ENCODE measurements around the gene DSG4. TPM values are rescaled to one million over a fixed set of nuclear protein-coding genes. Genes with fewer than 3 reads are reported as not detected.
A peak's percentile ranks its signal among the peaks of the same experiment; 100 is the strongest.

The DSG4 gene
- total RNA-seq, 1 donor from 2014 or later = not detected

GRCh38 chr18:31446854-31447253, 70.3 kb downstream of the DSG4 start:
- DNase-seq (ENCODE audit: low spot score) = no peak
- H3K27ac Mint-ChIP-seq = no peak overlapping the region
- no peaks in the 10 kb centered on the region for H3K9me3 ChIP-seq (ENCODE audit: low read depth)
- H3K4me3 ChIP-seq = no peak overlapping the region
- H3K4me1 ChIP-seq = no peaks in the 10 kb centered on the region
- H3K9ac ChIP-seq = no peak overlapping the region
- TF ChIP-seq EZH2phosphoT487 (IDR thresholded peaks at IDR 0.05) (no peak), EZH2 (IDR thresholded peaks at IDR 0.05) (no peak), CTCF (IDR thresholded peaks at IDR 0.05) (no peak)
- no peaks in the 10 kb centered on the region for H3F3A ChIP-seq (ENCODE audit: low read depth)
- no peaks in the 10 kb centered on the region for H3K9me3 Mint-ChIP-seq
- no peak overlapping the region for H3K4me3 Mint-ChIP-seq
- no peak overlapping the region for H3K27ac ChIP-seq
- H3K79me2 ChIP-seq (ENCODE audit: low read depth) = no peaks in the 10 kb centered on the region
- no peak overlapping the region for H2AFZ ChIP-seq (replicated peaks)
- H3K4me1 Mint-ChIP-seq = no peaks in the 10 kb centered on the region
- H3K4me2 ChIP-seq = no peak overlapping the region
- no peaks in the 10 kb centered on the region for H4K20me1 ChIP-seq (ENCODE audit: low read depth)
- no peaks in the 10 kb centered on the region for H3K36me3 ChIP-seq
- no peaks in the 10 kb centered on the region for H3K36me3 Mint-ChIP-seq
- H3K27me3 Mint-ChIP-seq (ENCODE audit: insufficient read depth, low read depth) = peaks cover 2% of the 10 kb centered on the region
- H3K27me3 ChIP-seq = no peaks in the 10 kb centered on the region

- peak within 1 kb of the TSS; percentile 68 for H2AFZ ChIP-seq (replicated peaks)
- peaks cover 2% of the 10 kb centered on the region for H3K27me3 Mint-ChIP-seq (ENCODE audit: insufficient read depth, low read depth)
- H3K27ac Mint-ChIP-seq = no peak within 1 kb of the TSS
Observed at GRCh38 chr18:31447530-31448191, 71.1 kb downstream of the DSG4 start, which contains the start of gene DSG3. TSS of gene DSG3 (plus strand) at chr18:31447741. CDS start at chr18:31447878, 137 bp downstream.

GRCh38 chr18:31450409-31450808, 73.8 kb downstream of the DSG4 start:
- TF ChIP-seq EZH2 (IDR thresholded peaks at IDR 0.05) (no peak), EZH2phosphoT487 (IDR thresholded peaks at IDR 0.05) (no peak)
- Histone ChIP-seq H3K36me3 (no peaks in the 10 kb centered on the region), H3K9me3 (ENCODE audit: low read depth) (no peaks in the 10 kb centered on the region), H2AFZ (replicated peaks) (no peak overlapping the region), H3K9ac (no peak overlapping the region), H3K79me2 (ENCODE audit: low read depth) (no peaks in the 10 kb centered on the region), H3K4me1 (no peaks in the 10 kb centered on the region), H4K20me1 (ENCODE audit: low read depth) (no peaks in the 10 kb centered on the region), H3K27ac (no peak overlapping the region), H3K27me3 (no peaks in the 10 kb centered on the region), H3F3A (ENCODE audit: low read depth) (no peaks in the 10 kb centered on the region), H3K4me3 (no peak overlapping the region), H3K4me2 (no peak overlapping the region)
- no peaks in the 10 kb centered on the region for H3K36me3 Mint-ChIP-seq
- no peaks in the 10 kb centered on the region for H3K27me3 Mint-ChIP-seq (ENCODE audit: insufficient read depth, low read depth)
- no peak overlapping the region for H3K27ac Mint-ChIP-seq
- DNase-seq (ENCODE audit: low spot score) = no peak
- no peaks in the 10 kb centered on the region for H3K4me1 Mint-ChIP-seq
- H3K9me3 Mint-ChIP-seq = no peaks in the 10 kb centered on the region
- H3K4me3 Mint-ChIP-seq = no peak overlapping the region

More at GRCh38 chr18:31447530-31448191, 71.1 kb downstream of the DSG4 start, which contains the start of gene DSG3:
- no peak for TF ChIP-seq EZH2phosphoT487 (IDR thresholded peaks at IDR 0.05)
- no peak for TF ChIP-seq EZH2 (IDR thresholded peaks at IDR 0.05)
- no peak for TF ChIP-seq CTCF (IDR thresholded peaks at IDR 0.05)
- Mint-ChIP-seq H3K4me1 (no peaks in the 10 kb centered on the region), H3K9me3 (no peaks in the 10 kb centered on the region), H3K36me3 (no peaks in the 10 kb centered on the region), H3K4me3 (no peak within 1 kb of the TSS)
- H3K36me3 ChIP-seq = no peaks in the 10 kb centered on the region
- no peaks in the 10 kb centered on the region for H3K27me3 ChIP-seq
- H3K4me1 ChIP-seq = no peaks in the 10 kb centered on the region
- no peaks in the 10 kb centered on the region for H3K79me2 ChIP-seq (ENCODE audit: low read depth)
- peak; percentile 9 for DNase-seq (ENCODE audit: low spot score)
- H3F3A ChIP-seq (ENCODE audit: low read depth) = no peaks in the 10 kb centered on the region
- H3K27ac ChIP-seq = no peak within 1 kb of the TSS
- no peak within 1 kb of the TSS for H3K9ac ChIP-seq
- H3K4me2 ChIP-seq = no peak within 1 kb of the TSS
- H4K20me1 ChIP-seq (ENCODE audit: low read depth) = no peaks in the 10 kb centered on the region
- H3K9me3 ChIP-seq (ENCODE audit: low read depth) = no peaks in the 10 kb centered on the region
- H3K4me3 ChIP-seq = no peak within 1 kb of the TSS

- Histone ChIP-seq H3K9me3 (ENCODE audit: low read depth) (no peaks in the 10 kb centered on the region), H3K9ac (no peak overlapping the region), H3F3A (ENCODE audit: low read depth) (no peaks in the 10 kb centered on the region), H3K4me3 (no peak overlapping the region), H3K36me3 (no peaks in the 10 kb centered on the region), H3K27ac (no peak overlapping the region), H3K4me1 (no peaks in the 10 kb centered on the region), H2AFZ (replicated peaks) (no peak overlapping the region), H4K20me1 (ENCODE audit: low read depth) (no peaks in the 10 kb centered on the region), H3K27me3 (no peaks in the 10 kb centered on the region), H3K79me2 (ENCODE audit: low read depth) (no peaks in the 10 kb centered on the region), H3K4me2 (no peak overlapping the region)
- Mint-ChIP-seq H3K36me3 (no peaks in the 10 kb centered on the region), H3K27me3 (ENCODE audit: insufficient read depth, low read depth) (no peaks in the 10 kb centered on the region), H3K4me3 (no peak overlapping the region), H3K27ac (no peak overlapping the region), H3K4me1 (no peaks in the 10 kb centered on the region), H3K9me3 (no peaks in the 10 kb centered on the region)
- TF ChIP-seq EZH2phosphoT487 (IDR thresholded peaks at IDR 0.05) (no peak), EZH2 (IDR thresholded peaks at IDR 0.05) (no peak), CTCF (IDR thresholded peaks at IDR 0.05) (no peak)
- DNase-seq (ENCODE audit: low spot score) = no peak
Observed at GRCh38 chr18:31451625-31452024, 75.0 kb downstream of the DSG4 start.
